Omental fat pad (tissue), 4 donors: ENCODE measurements around the gene PROSER2. TPM values are rescaled to one million over a fixed set of nuclear protein-coding genes. Genes with fewer than 3 reads are reported as not detected.

Experiments
- ATAC-seq: fragments of 150-250 bp; one replicate; pipeline ENCODE4 v1.9.1; 2016; ENCODE audit warnings: mild to moderate bottlenecking, moderate library complexity; ENCODE audit not compliant: low FRiP score
- DNase-seq: peaks from one replicate; pipeline ENCODE4 v3.0.0-alpha.2; 2019; ENCODE audit warnings: low spot score
- CTCF ChIP-seq, 3 donors: fragments of 450-650 bp; IDR thresholded peaks; one replicate each; pipeline ENCODE4 v1.5.1; 2016 to 2017; ENCODE audit warnings: antibody characterized with exemption in 3 of 3, mild to moderate bottlenecking in 3 of 3, moderate library complexity in 2 of 3
- total RNA-seq, 4 donors: library from RNA; depleted of rRNA; stranded (reverse); fragments of >200 nt; gene quantifications; one replicate each; pipeline ENCODE4 v1.1.0, GENCODE V29; 2016

Gene PROSER2
- total RNA-seq, 4 donors from 2014 or later: 1.1 to 8.2 (median 6.3) TPM

DNA sequence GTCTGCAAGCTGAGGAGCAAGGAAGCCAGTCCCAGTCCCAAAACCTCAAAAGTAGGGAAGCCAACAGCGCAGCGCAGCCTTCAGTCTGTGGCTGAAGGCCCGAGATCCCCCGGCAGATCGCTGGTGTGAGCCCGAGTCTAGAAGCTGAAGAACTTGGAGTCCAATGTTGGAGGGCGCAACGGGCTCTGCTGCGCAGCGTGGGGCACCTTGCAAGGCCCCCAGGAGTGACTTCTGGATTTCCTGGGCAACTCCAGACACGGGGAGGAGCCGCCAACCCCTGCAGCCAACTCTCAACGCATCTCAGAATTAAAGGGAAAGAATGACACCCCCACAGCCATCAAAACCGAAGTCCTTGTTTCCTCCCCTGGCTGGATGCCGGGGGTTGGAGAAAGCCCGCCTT lies 18.8 kb upstream of the PROSER2 start:
- DNase-seq (no peak), ATAC-seq (no peak)
- no peak for TF ChIP-seq CTCF (IDR thresholded peaks at IDR 0.05)

GRCh38 chr10:11805792-11806191 lies 17.4 kb upstream of the PROSER2 start:
- TF ChIP-seq CTCF (IDR thresholded peaks at IDR 0.05): no peak
- no peak for ATAC-seq
- DNase-seq: no peak

DNA sequence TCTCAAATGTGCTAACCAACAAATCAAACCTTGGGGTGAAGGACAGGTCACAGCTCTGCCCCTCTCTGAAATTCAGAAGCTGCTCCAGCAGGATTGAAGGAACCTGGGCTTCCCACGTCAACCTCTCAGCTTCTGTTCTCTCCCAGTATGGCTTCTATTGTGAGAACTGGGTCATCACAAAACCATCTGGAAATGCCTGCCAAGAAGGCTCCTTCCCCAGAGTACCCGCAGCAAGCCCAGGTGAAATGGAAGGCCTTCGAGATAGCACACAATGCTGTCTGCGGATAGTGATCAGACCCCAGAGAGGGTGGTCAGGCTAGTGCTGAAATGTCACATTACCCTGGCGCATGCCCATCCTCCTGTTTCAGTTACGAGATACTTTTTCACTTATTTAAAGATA lies 16.4 kb upstream of the PROSER2 start:
- DNase-seq (no peak), ATAC-seq (no peak)
- no peak for TF ChIP-seq CTCF (IDR thresholded peaks at IDR 0.05)

- ATAC-seq: no peak
- DNase-seq: no peak
- no peak for TF ChIP-seq CTCF (IDR thresholded peaks at IDR 0.05)
Measured at GRCh38 chr10:11808808-11809207, 14.3 kb upstream of the PROSER2 start.

GRCh38 chr10:11810313-11810766 lies 12.8 kb upstream of the PROSER2 start:
- no peak for ATAC-seq
- no peak for TF ChIP-seq CTCF (IDR thresholded peaks at IDR 0.05)
- DNase-seq: no peak

DNA sequence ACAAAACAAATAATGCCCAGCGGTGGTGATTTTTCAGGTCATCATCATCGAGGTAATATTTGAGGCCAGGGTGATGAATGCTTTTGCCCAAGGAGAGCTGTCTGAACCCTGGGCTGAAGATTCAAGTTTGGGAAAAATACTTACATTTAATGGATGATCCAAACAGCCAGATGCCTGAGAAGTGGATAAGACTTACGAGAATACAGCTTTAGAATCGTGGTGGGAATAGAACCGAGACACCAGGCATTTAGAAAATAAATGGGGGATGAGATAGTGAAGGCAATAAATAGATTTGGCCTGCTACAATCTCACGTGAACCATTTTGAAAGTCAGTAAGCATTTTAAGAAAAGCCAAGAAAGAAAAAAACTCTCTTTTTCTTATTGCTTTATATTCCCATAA lies 12.2 kb upstream of the PROSER2 start:
- ATAC-seq: no peak
- no peak for TF ChIP-seq CTCF (IDR thresholded peaks at IDR 0.05)

DNA sequence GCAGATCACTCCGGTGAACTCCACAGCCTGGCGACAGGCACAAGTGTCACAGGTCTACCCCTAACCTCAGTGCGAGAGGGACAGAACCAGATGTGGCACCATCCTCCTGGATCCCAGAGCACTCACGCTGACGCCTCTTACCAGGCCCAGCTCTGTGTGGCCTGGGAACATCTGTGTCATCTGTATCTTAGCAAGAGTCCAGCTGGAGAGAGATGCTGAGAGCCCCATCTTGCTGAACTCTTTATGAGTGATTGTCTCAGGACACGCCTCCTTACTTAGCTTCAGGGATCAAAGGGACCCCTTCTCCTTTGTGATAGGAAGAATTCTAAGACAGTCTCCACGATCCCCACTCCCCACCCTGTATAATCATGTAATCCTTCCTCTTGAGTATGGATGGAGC lies 10.0 kb upstream of the PROSER2 start:
- ATAC-seq (no peak), DNase-seq (no peak)

More for the DNA sequence above, 12.2 kb upstream of the PROSER2 start:
- DNase-seq: no peak

More for the DNA sequence above, 10.0 kb upstream of the PROSER2 start:
- TF ChIP-seq CTCF (IDR thresholded peaks at IDR 0.05): no peak
